ENCODE data around the gene TMEM120B. TPM values are rescaled to one million over a fixed set of nuclear protein-coding genes. Genes with fewer than 3 reads are reported as not detected.

Gene TMEM120B
- total and polyA plus RNA-seq, 2 of the 13 experiments (the other 11 are each of a cell fraction or from before 2014, with no cell fraction given) = 7.1 to 12.9 TPM

- no peak for TF ChIP-seq TIGD3 (CRISPR knock-in tag; IDR thresholded peaks at IDR 0.05; ENCODE audit: borderline replicate concordance)
- TF ChIP-seq ZNF552 (CRISPR knock-in tag; IDR thresholded peaks at IDR 0.05; ENCODE audit: borderline replicate concordance) = no peak
- no peak for TF ChIP-seq ZNF704 (CRISPR knock-in tag; IDR thresholded peaks at IDR 0.05; ENCODE audit: borderline replicate concordance)
- no peak for TF ChIP-seq RBAK (CRISPR knock-in tag; IDR thresholded peaks at IDR 0.05)
- TF ChIP-seq ZNF605 (CRISPR knock-in tag; IDR thresholded peaks at IDR 0.05) = peak; percentile 54; the same call in 1 of the 2 replicates
- peak; percentile 60; the same call in 1 of the 2 replicates for TF ChIP-seq ZNF503 (CRISPR knock-in tag; IDR thresholded peaks at IDR 0.05)
- no peak for TF ChIP-seq ZNF33A (CRISPR knock-in tag; IDR thresholded peaks at IDR 0.05; ENCODE audit: borderline replicate concordance)
- 0 out of 2 replicates have a peak, but pooled peaks have one; percentile 31 for TF ChIP-seq LCORL (IDR thresholded peaks at IDR 0.05)
- peak; percentile 93 for TF ChIP-seq LCORL (CRISPR knock-in tag; IDR thresholded peaks at IDR 0.05)
- no peak for TF ChIP-seq KAT7 (CRISPR knock-in tag; IDR thresholded peaks at IDR 0.05; ENCODE audit: borderline replicate concordance)
- no peak for TF ChIP-seq ZNF30 (CRISPR knock-in tag; IDR thresholded peaks at IDR 0.05)
- no peak for TF ChIP-seq AFF4 (CRISPR knock-in tag; IDR thresholded peaks at IDR 0.05)
- no peak for TF ChIP-seq RBFOX2 (IDR thresholded peaks at IDR 0.05; ENCODE audit: low read depth, low read length)
- TF ChIP-seq ERF (CRISPR knock-in tag; IDR thresholded peaks at IDR 0.05) = peak; percentile 72
- TF ChIP-seq AKAP8 (CRISPR knock-in tag; IDR thresholded peaks at IDR 0.05) = no peak
- TF ChIP-seq ZNF530 (CRISPR knock-in tag; IDR thresholded peaks at IDR 0.05; ENCODE audit: low read depth) = no peak
- no peak for TF ChIP-seq ZBTB20 (CRISPR knock-in tag; IDR thresholded peaks at IDR 0.05; ENCODE audit: borderline replicate concordance, low read depth)
- no peak for TF ChIP-seq ZNF768 (CRISPR knock-in tag; IDR thresholded peaks at IDR 0.05)
- peak; percentile 56 for TF ChIP-seq HDAC2 (CRISPR knock-in tag; IDR thresholded peaks at IDR 0.05)
These were observed 79.4 kb downstream of the TMEM120B start (continued) for GRCh38 chr12:121791671-121792551.
